ENCODE data around the gene ZSWIM8. TPM values are rescaled to one million over a fixed set of nuclear protein-coding genes. Genes with fewer than 3 reads are reported as not detected.

The ZSWIM8 gene
- total and polyA plus RNA-seq, 10 of the 15 experiments (the other 5 are each of a cell fraction or from before 2014, with no cell fraction given) = 7.8 to 47.1 (median 23.6) TPM

GRCh38 chr10:73774637-73775036 lies 10.8 kb upstream of the ZSWIM8 start (continued):
- TF ChIP-seq SKIL (IDR thresholded peaks at IDR 0.05; ENCODE audit: low read depth, poor library complexity, severe bottlenecking) (no peak), BRCA1 (IDR thresholded peaks at IDR 0.05; ENCODE audit: low read depth, low read length) (no peak), RAD21 (IDR thresholded peaks at IDR 0.05; ENCODE audit: insufficient read depth, low read depth, low read length) (peak; percentile 32; the same call in 1 of the 2 replicates), CHD2 (IDR thresholded peaks at IDR 0.05; ENCODE audit: borderline replicate concordance, low read depth, low read length) (0 out of 2 replicates have a peak, but pooled peaks have one; percentile 29), MLLT1 (IDR thresholded peaks at IDR 0.05) (peak; percentile 56; the same call in 1 of the 2 replicates), MXI1 (IDR thresholded peaks at IDR 0.05; ENCODE audit: low read depth, low read length) (peak; percentile 40; the same call in 1 of the 2 replicates), ASH2L (IDR thresholded peaks at IDR 0.05; ENCODE audit: borderline replicate concordance, low read depth) (no peak), CBX5 (IDR thresholded peaks at IDR 0.05; ENCODE audit: low read depth) (no peak), ZNF274 (IDR thresholded peaks at IDR 0.05; ENCODE audit: insufficient read depth, insufficient read length) (no peak), TCF7 (IDR thresholded peaks at IDR 0.05; ENCODE audit: borderline replicate concordance) (no peak)

Data from GM12878 (cell line).